ENCODE data around the gene HSBP1L1.

Gene HSBP1L1

DNA sequence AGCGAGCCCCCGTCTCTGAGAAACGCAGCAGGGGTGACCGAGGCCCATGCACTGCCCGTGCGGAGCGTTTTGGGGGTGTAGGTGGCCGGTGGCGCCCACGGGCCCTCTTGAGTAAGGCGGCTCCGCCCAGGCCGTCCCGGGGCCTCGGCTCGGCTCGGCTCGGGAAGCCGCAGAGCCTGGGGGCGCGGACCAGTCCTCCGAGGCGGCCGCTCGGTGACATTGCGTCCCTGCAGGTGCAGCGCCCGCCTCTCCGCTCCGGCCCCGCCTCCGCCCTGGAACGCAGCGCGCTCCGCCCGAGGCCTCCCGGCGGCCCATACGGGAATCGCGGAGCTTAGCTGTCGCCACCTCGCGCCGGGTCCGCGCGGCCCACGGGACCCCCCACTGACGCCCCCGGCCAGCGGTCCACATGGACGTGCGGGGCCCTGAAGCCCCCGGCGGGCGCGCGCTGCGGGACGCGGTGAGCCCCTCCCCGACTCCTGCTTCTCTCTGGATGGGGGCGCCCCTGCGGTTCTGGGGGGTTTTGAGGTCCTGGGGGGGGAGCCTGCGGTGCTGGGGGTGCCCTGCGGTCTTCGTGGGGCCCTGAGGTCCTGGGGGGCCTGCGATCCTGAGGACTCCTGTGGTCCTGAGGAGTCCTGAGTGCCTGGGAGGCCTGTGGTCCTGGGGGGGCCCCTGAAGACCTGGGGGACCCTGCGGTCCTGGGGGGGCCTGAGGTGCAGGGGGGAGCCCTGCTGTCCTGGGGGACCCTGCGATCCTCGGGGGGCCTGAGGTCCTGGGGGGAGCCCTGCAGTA is at the start of gene HSBP1L1:
Gene HSBP1L1 (plus strand): TSS at position 314 of the 789 bp plus-strand sequence. CDS start 93 bp downstream, at position 407.
- peak; percentile 50 for DNase-seq (ENCODE audit: low read depth)

DNA sequence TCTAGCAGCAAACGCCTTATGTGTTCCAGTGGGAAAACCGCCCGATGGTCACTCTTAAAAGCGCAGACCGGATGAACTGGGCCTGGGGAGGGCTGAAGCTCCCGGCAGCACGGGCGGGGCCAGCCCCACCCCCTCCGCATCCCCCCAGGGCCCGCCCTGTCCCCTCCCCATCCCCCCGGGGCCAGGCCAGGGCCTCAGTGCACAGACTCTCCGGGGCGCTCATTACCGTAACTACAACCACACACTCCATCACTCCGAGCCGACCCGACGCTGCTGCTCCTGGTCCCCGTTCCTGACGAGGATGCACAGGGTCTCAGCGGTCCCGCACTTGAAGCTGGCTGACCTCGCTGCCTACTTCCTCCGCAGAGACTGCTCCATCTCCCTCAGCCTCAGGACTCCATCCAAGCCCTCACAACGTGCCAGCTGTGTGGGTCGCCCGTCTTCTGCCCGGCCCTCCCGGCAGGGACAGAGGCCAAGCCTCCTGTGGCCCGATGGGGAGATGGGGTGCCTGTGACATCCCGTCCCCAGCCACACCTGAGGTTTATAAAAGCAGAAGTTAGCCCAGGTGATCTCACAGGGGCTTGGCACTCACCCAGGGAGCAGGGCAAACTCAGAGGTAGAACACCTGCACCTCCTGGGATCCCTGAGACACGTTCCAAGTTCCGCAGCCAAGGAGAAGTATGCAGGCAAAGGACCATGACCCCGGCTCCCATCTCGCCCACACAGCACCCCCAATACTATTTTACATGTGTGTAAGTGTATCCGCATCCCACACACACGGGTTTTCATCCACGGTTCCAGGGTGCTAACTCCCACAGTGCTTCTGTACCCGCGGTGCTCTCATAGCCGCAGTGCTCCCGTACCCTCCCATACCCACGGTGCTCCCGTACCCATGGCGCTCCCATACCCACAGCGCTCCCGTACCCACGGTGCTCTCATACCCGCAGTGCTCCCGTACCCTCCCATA is 49.0 kb upstream of the HSBP1L1 start:
- no peak for DNase-seq (ENCODE audit: low read depth)

DNA sequence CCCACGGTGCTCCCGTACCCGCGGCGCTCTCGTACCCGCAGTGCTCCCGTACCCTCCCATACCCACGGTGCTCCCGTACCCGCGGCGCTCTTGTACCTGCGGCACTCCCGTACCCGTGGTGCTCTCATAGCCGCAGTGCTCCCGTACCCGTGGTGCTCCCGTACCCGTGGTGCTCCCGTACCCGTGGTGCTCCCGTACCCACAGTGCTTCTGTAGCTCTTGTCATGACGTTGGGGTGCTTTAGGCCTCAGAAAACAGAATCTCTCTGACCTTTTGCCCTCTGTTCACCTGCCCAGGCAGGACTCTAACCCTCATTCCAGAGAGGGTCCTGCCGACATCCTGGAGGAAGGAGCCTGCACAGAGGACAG is 48.3 kb upstream of the HSBP1L1 start:
- no peak for DNase-seq (ENCODE audit: low read depth)

DNA sequence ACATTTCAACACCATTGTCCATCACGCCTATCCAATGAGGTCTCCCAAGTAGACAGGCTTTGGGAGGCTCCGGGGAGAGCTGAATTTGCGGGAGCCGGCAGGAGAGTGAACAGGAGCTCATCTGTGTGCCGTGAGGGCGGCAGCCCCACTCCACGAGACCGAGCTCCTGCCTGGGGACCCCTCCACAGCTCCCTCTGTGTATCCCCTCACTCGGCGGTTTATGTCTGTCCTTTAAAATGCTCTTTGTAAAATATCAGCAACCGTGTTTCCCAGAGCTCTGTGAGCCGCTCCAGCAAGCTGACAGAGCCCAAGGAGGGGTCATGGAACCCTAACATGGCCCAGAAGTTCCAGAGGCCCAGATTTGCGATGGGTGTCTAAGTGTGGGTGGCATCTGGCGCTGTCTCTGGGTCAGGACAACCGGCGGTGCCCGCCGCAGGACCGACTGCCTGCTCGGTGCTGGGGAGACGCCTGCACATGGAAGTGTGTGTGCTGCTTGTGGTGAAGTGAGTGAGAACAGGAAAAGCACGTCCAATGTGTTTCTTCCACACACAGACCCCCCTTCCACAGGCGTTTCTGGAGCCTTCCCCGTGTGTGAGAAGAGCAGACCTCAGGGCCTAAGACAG is 47.8 kb upstream of the HSBP1L1 start:
- no peak for DNase-seq (ENCODE audit: low read depth)

DNA sequence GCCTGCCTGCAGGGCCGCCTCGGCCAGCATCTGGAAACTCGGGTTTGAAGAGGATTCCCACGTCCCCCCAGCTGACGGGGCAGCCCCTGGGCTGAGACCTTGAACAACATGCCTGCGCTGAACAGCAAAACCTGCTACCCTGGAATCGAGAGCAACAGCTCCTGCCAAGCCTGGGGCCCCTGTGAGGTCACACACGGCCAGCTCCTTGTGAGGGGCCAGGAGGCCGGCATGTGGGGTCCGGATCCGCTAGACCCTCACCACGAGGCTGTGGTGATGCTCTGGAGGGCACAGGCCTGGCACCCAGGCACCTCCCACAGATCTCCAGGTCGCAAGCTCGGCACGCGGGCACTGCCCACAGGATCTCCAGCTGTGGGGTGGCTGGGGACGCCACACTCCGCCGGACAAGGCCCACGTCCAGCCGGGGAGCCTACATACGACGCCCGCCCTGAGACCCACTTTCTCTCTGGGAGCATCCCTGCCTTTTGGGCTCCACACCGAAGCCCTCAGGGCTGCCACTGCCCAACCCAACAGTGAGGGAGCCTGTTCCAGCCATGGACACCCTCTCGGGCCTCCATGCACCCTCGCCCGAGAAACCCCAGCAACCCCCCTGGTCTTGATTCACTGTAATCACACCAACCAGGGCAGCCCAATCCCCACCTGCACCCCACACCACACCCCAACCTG is 47.1 kb upstream of the HSBP1L1 start:
- DNase-seq (ENCODE audit: low read depth) = no peak

DNA sequence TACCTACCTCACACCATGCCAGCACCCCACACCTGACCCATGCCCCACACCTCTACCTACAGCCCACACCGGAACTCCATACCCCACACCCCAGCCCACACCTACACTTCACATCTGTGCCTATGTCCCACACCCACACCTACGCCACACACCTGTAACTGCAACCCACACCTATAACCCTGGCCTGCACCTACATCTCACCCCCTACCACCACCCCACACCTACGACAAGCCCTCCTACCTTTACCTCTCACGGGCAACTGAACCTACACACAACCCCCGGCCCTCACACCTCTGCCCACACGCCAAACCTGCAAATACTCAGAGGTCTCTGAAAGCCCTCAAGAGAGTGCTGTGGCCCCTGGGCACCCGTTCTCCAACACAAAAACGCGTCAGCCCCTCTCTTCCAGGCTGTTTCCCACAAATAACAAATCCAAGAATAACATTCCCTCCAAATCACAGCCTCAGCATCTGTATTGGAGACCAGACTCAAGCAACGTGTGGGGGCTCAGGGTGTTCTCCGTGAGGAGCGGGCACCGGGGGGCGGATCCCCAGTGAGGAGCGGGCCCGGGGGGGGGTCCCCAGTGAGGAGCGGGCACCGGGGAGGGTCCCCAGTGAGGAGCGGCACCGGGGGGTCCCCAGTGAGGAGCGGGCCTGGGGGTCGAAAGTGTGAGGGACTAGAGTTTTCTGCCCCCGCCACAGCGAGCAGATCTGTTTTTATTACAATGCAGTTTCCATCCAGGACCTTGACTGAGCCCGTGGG is 46.4 kb upstream of the HSBP1L1 start:
- DNase-seq (ENCODE audit: low read depth) = no peak

DNA sequence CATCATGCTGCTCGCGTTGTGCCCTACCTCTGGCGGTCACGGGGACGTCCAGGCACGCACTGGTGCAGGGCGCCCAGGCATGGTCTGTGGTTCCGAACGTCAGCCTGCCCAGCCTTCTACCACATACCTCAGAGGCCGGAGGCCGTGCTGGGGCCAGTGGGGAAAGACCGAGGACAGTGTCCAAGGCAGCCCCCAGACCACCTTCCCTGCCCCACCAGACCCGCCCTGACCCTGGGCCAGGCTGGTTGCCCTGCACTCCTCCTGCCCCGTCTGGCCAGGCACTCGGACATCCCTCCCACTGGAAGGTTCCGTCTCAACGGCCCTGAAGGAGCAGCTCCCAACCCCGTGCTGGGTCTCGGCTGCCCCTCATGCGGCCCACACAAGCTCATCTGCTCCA is 45.8 kb upstream of the HSBP1L1 start:
- no peak for DNase-seq (ENCODE audit: low read depth)

DNA sequence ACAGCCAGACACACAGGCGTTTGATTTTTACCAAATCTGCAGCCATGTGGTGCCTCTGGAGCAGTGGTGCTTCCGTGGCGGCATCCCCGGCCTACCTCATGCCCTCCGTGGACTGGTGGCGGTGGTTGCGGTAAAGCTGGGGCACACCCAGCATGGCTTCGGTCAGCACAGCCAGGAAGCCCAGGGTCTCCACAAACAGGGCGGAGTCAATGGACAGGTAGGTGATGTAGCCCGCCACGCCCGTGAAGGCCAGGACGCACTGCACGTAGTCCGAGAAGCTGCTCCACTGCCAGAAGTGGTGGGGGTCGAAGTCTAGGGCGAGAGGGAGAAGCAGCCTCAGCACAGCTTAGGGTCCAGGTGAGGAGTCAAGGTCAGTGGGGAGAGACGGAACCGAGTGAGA is 45.4 kb upstream of the HSBP1L1 start:
- no peak for DNase-seq (ENCODE audit: low read depth)

DNA sequence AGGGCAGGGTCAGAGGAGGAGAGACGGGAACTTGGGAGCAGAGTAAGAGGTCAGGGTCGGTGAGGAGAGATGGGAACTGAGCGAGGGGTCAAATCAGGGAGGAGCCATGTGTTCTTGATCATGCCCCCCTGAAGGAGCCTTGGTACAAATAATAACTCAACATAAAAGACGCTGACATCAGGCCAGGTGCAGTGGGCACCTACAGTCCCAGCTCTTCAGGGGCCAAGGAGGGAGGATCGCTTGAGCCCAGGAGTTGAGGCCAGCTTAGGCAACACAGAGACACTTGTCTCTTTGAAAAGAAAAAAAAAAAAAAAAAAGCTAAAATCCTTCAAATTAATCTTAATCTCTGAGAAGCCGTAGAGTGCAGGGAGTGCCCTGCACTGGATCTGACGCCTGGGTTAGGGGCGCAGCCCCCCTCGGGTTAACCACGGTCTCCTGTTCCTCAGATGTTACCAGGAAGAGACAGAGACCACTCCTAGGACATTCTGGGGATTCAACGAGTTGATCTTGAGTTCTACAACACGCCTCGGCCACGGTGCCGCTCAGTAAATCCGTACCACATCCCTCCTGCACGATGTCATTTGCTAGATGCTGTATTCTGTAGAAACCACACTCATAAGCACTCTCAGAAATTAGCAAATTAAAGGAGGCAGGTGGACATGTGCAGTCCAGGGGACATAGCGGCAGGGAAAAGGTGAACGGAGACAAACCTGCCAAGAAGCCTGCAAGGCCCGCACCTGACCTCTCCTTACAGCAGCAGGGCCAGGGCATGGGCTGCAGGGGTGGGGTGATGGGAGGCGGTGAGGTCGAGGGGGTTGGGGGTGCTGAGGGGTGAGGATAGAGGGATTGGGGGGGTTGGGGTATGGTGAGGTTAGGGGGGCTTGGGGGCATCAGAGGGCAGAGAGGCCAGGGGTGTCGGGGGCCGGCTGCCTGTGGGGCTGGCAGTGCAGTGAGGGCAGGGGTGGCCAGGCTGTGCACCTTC is 42.2 kb upstream of the HSBP1L1 start:
- DNase-seq (ENCODE audit: low read depth) = no peak

DNA sequence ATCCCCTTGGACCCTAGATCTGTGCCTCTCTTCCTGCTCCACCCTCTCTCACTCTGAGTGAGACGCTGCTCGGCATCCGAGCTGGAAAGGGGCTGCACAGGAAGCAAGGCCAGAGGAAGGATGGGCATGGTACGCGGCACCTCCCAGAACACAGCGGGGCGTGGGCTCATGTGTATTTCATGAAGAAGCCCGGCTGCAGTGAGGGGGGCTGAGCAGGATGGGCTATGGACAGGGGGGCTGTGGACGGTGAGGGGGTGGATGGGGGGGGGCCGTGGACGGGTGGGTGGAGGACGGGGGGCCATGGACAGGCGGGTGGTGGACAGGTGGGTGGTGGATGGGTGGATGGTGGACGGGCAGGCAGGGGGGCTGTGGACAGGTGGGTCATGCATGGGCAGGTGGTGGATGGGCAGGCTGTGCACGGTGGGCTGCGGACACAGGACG is 41.5 kb upstream of the HSBP1L1 start:
- no peak for DNase-seq (ENCODE audit: low read depth)

DNA sequence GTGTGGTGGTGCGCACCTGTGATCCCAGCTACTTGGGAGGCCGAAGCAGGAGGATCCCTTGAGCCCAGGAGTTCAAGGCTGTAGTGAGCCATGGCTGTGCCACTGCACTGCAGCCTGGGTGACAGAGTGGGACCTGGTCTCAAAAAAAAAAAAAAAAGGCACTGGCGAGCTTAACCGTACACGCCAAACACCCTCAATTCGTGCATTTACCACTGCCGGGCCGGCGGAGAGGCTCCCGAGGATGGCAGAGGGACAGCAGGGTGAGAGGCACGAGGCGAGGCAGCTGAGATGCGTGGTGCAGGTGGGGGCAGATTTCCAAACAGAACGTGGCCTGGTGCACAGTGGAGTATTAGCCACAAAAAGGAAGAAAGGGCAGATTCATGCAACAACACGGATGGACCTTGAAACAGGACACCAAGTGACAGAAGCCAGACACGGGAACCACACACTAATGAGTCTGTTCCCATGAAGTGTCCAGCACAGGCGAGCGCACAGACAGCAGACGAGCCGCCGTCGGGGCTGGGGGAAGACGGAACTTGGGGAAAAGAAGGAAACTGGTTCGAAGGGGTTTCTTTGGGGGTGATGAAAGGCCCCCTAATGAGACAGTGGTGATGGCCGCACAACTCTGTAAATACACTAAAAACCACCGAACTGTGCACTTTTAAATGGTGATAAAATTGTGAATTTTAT is 40.4 kb upstream of the HSBP1L1 start:
- no peak for DNase-seq (ENCODE audit: low read depth)

DNA sequence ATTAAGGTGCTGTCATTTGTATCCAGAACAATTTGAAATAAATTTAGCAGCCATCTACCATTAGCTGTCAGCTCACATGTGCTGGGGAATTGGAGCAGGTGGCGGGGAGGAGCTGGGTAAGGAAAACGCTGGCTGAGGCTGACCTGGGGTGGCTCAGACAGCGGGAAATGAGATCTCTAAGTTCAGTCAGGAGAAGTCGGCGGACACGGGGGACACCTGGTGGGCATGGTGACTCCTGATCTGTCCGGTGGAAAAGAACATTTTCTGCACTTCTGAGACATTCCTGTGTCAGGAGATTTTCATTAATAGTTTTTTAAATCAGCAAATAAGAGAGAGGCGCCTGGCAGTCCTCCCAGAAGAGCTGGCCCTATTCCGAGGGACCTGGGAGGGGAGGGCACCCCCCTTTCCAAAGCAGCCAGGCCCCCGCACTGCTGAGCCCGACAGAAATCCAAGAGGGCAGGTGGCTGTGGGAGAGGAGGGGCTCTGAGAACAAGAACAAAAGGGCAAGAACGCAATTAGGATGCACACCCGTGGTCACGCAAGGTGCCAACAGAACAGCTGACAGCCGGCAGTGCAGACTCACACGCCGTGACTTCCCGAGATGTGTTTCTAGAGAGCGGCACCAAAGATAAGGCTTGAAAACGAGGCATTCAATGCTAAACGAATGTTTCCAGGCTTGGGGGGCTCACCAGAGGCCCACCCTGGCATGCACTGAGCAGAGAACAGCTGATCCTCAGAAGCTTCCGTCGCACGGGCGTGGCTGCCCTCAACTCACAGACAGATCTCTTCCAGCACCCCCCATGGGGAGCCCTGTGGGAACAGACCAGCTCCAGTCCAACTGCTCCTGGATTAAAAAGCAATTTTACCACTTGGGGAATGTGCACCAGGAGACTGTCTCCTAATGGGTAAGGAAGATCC is 39.4 kb upstream of the HSBP1L1 start:
- DNase-seq (ENCODE audit: low read depth) = no peak

DNA sequence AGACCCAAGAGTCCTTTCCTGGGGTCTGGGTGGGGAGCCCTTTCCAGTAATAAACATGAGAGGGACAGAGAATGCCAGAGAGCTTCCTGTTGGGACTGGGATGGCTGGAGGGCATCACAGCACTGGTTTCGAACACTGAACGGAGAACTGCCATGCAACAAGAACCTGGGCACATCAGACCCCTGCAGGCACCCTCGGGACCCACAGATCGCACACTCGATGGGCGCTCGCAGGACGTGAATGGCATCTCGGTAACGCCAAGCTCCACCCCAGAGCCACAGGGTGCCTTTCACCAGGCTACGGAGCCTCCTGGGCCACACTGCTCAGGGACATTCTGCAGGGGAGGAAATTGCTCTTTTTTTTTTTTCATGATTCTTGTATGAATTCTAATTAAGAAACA is 38.1 kb upstream of the HSBP1L1 start:
- no peak for DNase-seq (ENCODE audit: low read depth)

DNA sequence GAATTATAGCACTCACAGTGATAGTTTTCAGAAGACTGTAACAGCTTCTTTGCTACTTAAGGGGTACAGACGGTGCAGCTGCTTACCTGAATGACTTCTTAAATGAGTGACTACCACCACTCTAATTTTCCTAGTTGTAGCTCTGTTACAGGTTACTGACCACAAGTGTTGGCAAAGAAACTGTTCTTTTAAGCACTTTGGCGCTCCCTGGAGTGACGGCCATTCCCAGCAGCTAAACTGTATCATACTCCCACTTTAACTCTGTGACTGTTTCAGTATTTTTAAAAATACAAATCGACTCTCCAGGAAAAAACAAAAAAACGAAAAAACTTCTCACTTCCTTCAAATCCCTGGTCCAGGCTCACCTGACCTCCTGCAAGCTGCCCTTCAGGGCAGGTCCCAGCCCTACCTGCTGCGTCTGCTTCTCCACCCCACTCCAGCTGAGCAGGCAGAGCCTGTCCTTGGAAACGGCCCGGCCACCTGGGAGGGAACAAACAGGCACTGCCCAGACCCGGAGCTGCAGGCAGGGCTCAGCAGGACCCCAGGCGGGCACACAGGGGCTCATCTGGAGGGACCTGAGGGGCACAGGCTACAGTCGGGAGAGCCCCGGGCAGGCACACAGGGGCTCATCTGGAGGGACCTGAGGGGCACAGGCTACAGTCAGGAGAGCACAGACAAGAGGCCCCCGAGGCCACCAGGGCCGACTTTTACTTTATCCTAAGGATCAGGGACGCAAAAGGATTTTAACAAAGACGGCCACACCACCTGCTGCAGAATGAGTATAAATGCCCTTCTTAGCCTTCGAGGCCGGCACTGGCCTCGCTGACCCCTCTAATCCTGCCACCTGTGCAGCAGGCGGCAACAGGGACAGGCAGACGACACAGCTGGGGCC is 37.5 kb upstream of the HSBP1L1 start:
- DNase-seq (ENCODE audit: low read depth) = no peak

DNA sequence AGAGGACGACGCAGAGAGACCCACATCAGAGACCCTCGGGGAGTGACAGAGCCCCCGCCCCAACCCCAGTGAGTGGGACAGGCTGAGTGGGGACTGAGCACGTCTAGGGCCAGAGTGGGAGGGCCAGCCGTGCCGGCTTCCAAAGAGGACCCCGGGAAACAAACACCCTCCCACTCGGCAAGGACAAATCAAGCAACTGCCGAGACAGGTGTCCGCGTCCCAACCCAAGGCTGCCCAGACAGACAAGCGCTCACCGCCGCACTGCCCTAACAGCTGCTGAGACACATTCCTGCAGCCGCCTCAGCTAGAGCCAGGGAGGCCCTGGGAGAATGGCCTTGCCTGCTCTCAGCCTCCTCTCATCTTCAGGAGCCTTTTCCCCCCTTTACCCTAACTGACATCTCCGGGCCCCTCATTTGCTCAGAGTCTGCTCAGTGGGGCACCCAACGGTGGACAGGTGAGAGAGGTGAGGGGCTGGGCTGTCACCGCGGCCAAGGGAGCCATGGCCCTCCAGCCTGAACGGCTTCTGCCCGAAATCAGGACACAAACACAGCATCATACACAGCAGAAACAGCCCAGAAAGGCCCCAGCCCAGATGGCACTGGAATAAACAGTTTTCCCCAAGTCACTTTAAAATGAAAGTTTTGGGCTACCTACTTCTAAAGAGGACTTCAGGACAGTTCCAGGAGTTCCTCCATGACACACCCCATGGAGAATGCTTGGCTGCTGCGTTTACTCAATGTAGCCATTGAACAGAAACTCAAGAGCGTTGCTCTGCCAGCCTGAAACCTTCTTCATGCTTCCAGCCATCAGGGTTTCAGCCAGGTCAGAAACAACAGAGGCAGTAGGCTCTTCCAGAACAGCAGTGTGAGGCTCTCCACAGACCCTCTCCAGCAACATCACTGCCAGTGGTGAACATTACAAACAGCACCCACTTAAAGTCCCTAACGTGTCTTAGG is 36.6 kb upstream of the HSBP1L1 start:
- no peak for DNase-seq (ENCODE audit: low read depth)

DNA sequence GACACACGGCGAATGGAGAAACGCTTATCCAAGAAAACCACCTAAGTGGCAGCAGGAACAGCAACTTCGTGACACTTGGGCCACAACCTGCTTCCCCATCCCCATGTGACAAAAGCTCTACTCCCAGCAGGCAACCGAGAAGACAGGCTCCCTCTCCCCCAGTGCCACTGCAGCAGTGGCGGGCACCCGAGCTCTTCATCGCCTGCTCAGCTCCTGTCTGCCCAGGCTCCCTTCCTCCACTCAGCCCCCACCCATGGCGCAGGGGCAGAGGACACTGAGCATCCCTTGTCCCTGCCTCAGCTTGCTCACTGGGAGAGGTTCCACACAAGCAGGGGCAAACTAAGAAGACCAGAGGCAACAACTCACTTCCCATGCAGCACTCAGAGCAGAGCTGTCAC is 35.9 kb upstream of the HSBP1L1 start:
- no peak for DNase-seq (ENCODE audit: low read depth)

Measured in EH (cell line).